Dendritic cell treated with granulocyte-macrophage colony-stimulating factor and Interleukin-4, amounts not matched to agents 40 ng/mL and 50 ng/mL, for 4 days (primary cell): ENCODE data around the gene MDFI.

Source experiments
- H3K27ac Mint-ChIP-seq: one replicate; pipeline ENCODE4 v1.8.0; 2022; ENCODE audit warnings: mild to moderate bottlenecking, mixed read lengths
- H3K27me3 Mint-ChIP-seq: one replicate; pipeline ENCODE4 v1.8.0; 2022; ENCODE audit warnings: mild to moderate bottlenecking, mixed read lengths
- H3K36me3 Mint-ChIP-seq: one replicate; pipeline ENCODE4 v1.8.0; 2022; ENCODE audit warnings: low read depth, mixed read lengths
- H3K4me1 Mint-ChIP-seq: one replicate; pipeline ENCODE4 v1.8.0; 2022; ENCODE audit warnings: low read depth, mixed read lengths
- H3K4me3 Mint-ChIP-seq: one replicate; pipeline ENCODE4 v1.8.0; 2022; ENCODE audit warnings: mild to moderate bottlenecking, moderate library complexity, mixed read lengths
- H3K9me3 Mint-ChIP-seq: one replicate; pipeline ENCODE4 v1.8.0; 2022; ENCODE audit warnings: mixed read lengths
- intact Hi-C: fragments of 100-400 bp; cut with micrococcal nuclease; formaldehyde crosslinking; loops from one replicate; pipeline ENCODE4 v1.15.0; 2022

MDFI gene

GRCh38 chr6:41680182-41680965 lies 42.1 kb downstream of the MDFI start:
- no peaks in the 10 kb centered on the region for H3K9me3 Mint-ChIP-seq
- intact Hi-C loops: loop anchor here (5.0 kb wide), 1 partner anchor 258 kb away; no protein-coding TSS in a partner anchor
- H3K36me3 Mint-ChIP-seq: peaks cover 15% of the 10 kb centered on the region
- H3K27ac Mint-ChIP-seq: no peak overlapping the region
- H3K27me3 Mint-ChIP-seq: no peaks in the 10 kb centered on the region
- H3K4me3 Mint-ChIP-seq: no peak overlapping the region
- peaks cover 30% of the 10 kb centered on the region for H3K4me1 Mint-ChIP-seq

GRCh38 chr6:41682056-41682477 lies 43.8 kb downstream of the MDFI start:
- intact Hi-C loops: loop anchor here (2.0 to 5.0 kb wide), 2 partner anchors 260 to 313 kb away; no protein-coding TSS in a partner anchor
- H3K27me3 Mint-ChIP-seq: no peaks in the 10 kb centered on the region
- H3K4me1 Mint-ChIP-seq: peaks cover 22% of the 10 kb centered on the region
- no peak overlapping the region for H3K4me3 Mint-ChIP-seq
- peaks cover 32% of the 10 kb centered on the region for H3K36me3 Mint-ChIP-seq
- H3K9me3 Mint-ChIP-seq: no peaks in the 10 kb centered on the region
- H3K27ac Mint-ChIP-seq: peak overlapping the region; percentile 81

GRCh38 chr6:41682497-41683272 lies 44.4 kb downstream of the MDFI start:
- Mint-ChIP-seq H3K9me3 (no peaks in the 10 kb centered on the region), H3K27ac (peak overlapping the region; percentile 81), H3K36me3 (peaks cover 38% of the 10 kb centered on the region), H3K4me1 (peaks cover 22% of the 10 kb centered on the region), H3K27me3 (no peaks in the 10 kb centered on the region), H3K4me3 (peak overlapping the region; percentile 75)
- intact Hi-C loops: loop anchor here (1.0 to 5.0 kb wide), 3 partner anchors 79 to 314 kb away; no protein-coding TSS in a partner anchor

GRCh38 chr6:41683273-41683522 lies 44.9 kb downstream of the MDFI start:
- no peaks in the 10 kb centered on the region for H3K9me3 Mint-ChIP-seq

GRCh38 chr6:41683523-41684310 lies 45.4 kb downstream of the MDFI start:
- H3K4me1 Mint-ChIP-seq: peaks cover 22% of the 10 kb centered on the region
- peak overlapping the region; percentile 81 for H3K27ac Mint-ChIP-seq
- peak overlapping the region; percentile 75 for H3K4me3 Mint-ChIP-seq
- peaks cover 48% of the 10 kb centered on the region for H3K36me3 Mint-ChIP-seq
- no peaks in the 10 kb centered on the region for H3K27me3 Mint-ChIP-seq
- H3K9me3 Mint-ChIP-seq: no peaks in the 10 kb centered on the region
- intact Hi-C loops: loop anchor here (1.0 to 5.0 kb wide), 3 partner anchors 80 to 315 kb away; no protein-coding TSS in a partner anchor

More at GRCh38 chr6:41683273-41683522, 44.9 kb downstream of the MDFI start:
- H3K4me3 Mint-ChIP-seq: peak overlapping the region; percentile 75
- H3K36me3 Mint-ChIP-seq: peaks cover 43% of the 10 kb centered on the region
- H3K27ac Mint-ChIP-seq: peak overlapping the region; percentile 81
- H3K4me1 Mint-ChIP-seq: peaks cover 22% of the 10 kb centered on the region
- no peaks in the 10 kb centered on the region for H3K27me3 Mint-ChIP-seq
- intact Hi-C loops: loop anchor here (1.0 to 5.0 kb wide), 3 partner anchors 80 to 314 kb away; no protein-coding TSS in a partner anchor

- Mint-ChIP-seq H3K4me1 (peaks cover 22% of the 10 kb centered on the region), H3K27me3 (no peaks in the 10 kb centered on the region), H3K4me3 (no peak overlapping the region), H3K9me3 (no peaks in the 10 kb centered on the region), H3K27ac (no peak overlapping the region), H3K36me3 (peaks cover 55% of the 10 kb centered on the region)
- intact Hi-C loops: loop anchor here (5.0 kb wide), 1 partner anchor 262 kb away; no protein-coding TSS in a partner anchor
These were observed 46.3 kb downstream of the MDFI start for GRCh38 chr6:41684311-41685180.

GRCh38 chr6:41685641-41686380 lies 47.5 kb downstream of the MDFI start:
- intact Hi-C loops: no loop called here
- Mint-ChIP-seq H3K36me3 (peaks cover 68% of the 10 kb centered on the region), H3K4me1 (peaks cover 22% of the 10 kb centered on the region), H3K27me3 (no peaks in the 10 kb centered on the region), H3K27ac (no peak overlapping the region), H3K4me3 (no peak overlapping the region), H3K9me3 (no peaks in the 10 kb centered on the region)

GRCh38 chr6:41687501-41688175 lies 49.4 kb downstream of the MDFI start:
- Mint-ChIP-seq H3K9me3 (no peaks in the 10 kb centered on the region), H3K4me3 (no peak overlapping the region), H3K27ac (no peak overlapping the region), H3K27me3 (no peaks in the 10 kb centered on the region), H3K4me1 (peaks cover 14% of the 10 kb centered on the region), H3K36me3 (peaks cover 81% of the 10 kb centered on the region)
- intact Hi-C loops: no loop called here

- Mint-ChIP-seq H3K4me1 (peaks cover 8% of the 10 kb centered on the region), H3K9me3 (no peaks in the 10 kb centered on the region), H3K36me3 (peaks cover 81% of the 10 kb centered on the region), H3K4me3 (no peak overlapping the region), H3K27me3 (no peaks in the 10 kb centered on the region), H3K27ac (no peak overlapping the region)
- intact Hi-C loops: no loop called here
These were observed 50.1 kb downstream of the MDFI start for GRCh38 chr6:41688256-41688965.

- Mint-ChIP-seq H3K27ac (no peak overlapping the region), H3K36me3 (peaks cover 77% of the 10 kb centered on the region)
These were observed 51.1 kb downstream of the MDFI start for GRCh38 chr6:41689171-41690008.

More at GRCh38 chr6:41689171-41690008, 51.1 kb downstream of the MDFI start:
- Mint-ChIP-seq H3K4me1 (peaks cover 6% of the 10 kb centered on the region), H3K4me3 (no peak overlapping the region), H3K9me3 (no peaks in the 10 kb centered on the region), H3K27me3 (no peaks in the 10 kb centered on the region)
- intact Hi-C loops: no loop called here
